ENCODE data around the gene PRDM4.
"Not testable (repeated sequence)": the region's sequence is repeated elsewhere in the genome, so short reads cannot be mapped to it uniquely, and the experiment has no call there.

Gene PRDM4

GRCh38 chr12:107695772-107696171, 65.2 kb downstream of the PRDM4 start:
- DNase-seq (ENCODE audit: low read depth, low spot score) = peak; percentile 13
- TF ChIP-seq, protein P1, sequence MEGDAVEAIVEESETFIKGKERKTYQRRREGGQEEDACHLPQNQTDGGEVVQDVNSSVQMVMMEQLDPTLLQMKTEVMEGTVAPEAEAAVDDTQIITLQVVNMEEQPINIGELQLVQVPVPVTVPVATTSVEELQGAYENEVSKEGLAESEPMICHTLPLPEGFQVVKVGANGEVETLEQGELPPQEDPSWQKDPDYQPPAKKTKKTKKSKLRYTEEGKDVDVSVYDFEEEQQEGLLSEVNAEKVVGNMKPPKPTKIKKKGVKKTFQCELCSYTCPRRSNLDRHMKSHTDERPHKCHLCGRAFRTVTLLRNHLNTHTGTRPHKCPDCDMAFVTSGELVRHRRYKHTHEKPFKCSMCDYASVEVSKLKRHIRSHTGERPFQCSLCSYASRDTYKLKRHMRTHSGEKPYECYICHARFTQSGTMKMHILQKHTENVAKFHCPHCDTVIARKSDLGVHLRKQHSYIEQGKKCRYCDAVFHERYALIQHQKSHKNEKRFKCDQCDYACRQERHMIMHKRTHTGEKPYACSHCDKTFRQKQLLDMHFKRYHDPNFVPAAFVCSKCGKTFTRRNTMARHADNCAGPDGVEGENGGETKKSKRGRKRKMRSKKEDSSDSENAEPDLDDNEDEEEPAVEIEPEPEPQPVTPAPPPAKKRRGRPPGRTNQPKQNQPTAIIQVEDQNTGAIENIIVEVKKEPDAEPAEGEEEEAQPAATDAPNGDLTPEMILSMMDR (IDR thresholded peaks at IDR 0.05; ENCODE audit: low read depth, low read length) = peak; percentile 38
- in situ Hi-C loops (cut with HindIII; ENCODE audit: low sequenced_read_pairs); H3K4me3 ChIP-seq (ENCODE audit: low read depth, low read length): not testable (repeated sequence)

DNA sequence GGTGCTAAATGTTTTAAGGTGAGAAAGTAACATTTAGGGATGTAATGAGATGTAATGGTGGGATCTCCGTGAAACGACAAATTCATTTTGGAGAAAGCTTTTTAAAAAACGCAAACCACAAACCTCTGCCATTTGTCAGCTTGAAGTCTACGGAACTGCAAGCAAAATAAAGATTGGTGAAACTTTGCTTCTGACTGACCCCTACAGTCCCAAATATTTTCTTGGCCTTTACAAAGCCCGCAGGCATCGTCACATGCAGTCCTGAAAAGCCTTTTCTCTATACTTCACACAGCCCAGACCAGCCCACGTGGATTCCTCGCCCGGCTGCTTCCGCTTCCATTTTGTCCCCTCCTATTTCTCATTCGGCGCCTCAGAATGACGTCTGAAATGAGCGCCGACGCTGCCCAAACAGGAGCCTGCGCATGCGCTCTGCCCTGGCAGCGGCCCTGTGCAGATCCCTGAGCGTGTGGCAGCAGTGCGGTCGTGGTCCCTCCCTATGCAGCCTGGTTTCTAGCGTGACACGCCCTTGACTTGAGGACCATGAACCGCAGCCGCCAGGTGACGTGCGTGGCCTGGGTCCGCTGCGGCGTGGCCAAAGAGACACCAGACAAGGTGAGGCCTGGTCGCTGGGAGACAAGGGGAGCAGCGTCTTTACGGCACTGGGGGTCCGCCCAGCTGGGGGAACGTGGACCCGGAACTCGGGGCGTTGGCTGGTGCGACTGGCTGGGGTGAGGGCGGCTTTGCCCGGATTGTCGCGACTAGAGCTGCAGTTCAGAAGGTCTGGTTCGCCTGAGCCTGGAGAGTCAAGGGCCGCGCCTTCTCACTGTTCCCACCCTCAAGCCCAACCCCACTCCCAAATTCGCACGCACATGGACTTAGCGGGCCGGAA, 75.3 kb downstream of the PRDM4 start, which contains the start of gene PWP1:
Gene PWP1 (plus strand): TSS at position 440 of the 889 bp plus-strand sequence. CDS start 101 bp downstream, at position 541.
- peak; percentile 96 for DNase-seq (ENCODE audit: low read depth, low spot score)
- TF ChIP-seq, protein P1 (IDR thresholded peaks at IDR 0.05; ENCODE audit: low read depth, low read length) = no peak
- in situ Hi-C loops (cut with HindIII; ENCODE audit: low sequenced_read_pairs) = no loop called here
- H3K4me3 ChIP-seq (ENCODE audit: low read depth, low read length) = peak within 1 kb of the TSS; percentile 97

GRCh38 chr12:107684990-107685359, 76.0 kb downstream of the PRDM4 start:
- TF ChIP-seq, protein P1 (IDR thresholded peaks at IDR 0.05; ENCODE audit: low read depth, low read length) = no peak
- in situ Hi-C loops (cut with HindIII; ENCODE audit: low sequenced_read_pairs) = no loop called here
- peak; percentile 42 for DNase-seq (ENCODE audit: low read depth, low spot score)
- H3K4me3 ChIP-seq (ENCODE audit: low read depth, low read length) = peak overlapping the region; percentile 97

DNA sequence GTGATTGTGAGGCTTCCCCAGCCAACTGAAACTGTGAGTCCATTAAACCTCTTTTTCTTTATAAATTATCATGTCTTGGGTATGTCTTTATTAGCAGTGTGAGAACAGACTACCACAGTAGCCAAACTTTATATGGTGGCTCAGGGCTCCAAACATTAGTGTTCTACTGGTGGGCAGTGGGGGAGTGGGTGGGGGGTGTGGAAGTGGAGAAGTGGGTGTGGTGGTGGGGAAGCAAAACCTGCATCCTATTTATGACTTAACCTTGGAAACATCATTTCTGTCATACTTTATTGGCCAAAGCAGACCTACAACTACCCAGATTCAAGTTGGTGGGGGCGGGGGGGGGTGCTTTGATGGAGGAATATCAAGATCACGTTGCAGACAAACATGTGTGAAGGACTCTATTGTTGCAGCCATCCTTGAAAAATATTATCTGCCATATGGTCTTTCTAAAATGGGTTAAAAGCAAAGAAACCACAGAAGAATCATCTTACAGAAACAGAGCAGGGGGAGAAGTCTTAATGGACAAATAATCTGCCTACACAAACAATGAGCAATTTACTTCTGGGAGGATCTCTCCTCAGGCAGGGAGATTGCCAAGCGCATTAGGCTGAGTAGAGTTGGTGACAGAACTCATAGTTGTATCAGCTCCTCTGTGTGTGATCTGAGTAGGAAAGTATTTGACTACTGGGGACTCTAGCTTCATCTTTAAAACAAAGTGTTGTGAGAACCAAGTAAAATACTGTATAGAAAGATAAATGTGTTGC, 76.7 kb downstream of the PRDM4 start:
- TF ChIP-seq, protein P1 (IDR thresholded peaks at IDR 0.05; ENCODE audit: low read depth, low read length) = no peak
- no peak overlapping the region for H3K4me3 ChIP-seq (ENCODE audit: low read depth, low read length)
- in situ Hi-C loops (cut with HindIII; ENCODE audit: low sequenced_read_pairs) = no loop called here
- DNase-seq (ENCODE audit: low read depth, low spot score) = peak; percentile 32

Data from astrocyte of the spinal cord (primary cell).